ENCODE data around the gene KLHL14. TPM values are rescaled to one million over a fixed set of nuclear protein-coding genes. Genes with fewer than 3 reads are reported as not detected.

KLHL14 gene
- total RNA-seq, 1 experiment from 2014 or later = not detected

GRCh38 chr18:32775628-32776027, 2.8 kb upstream of the KLHL14 start:
- Histone ChIP-seq H3K36me3 (no peaks in the 10 kb centered on the region), H3K4me3 (no peak overlapping the region), H3K27me3 (peaks cover 15% of the 10 kb centered on the region), H3K9me3 (no peaks in the 10 kb centered on the region)
- DNase-seq = no peak

DNA sequence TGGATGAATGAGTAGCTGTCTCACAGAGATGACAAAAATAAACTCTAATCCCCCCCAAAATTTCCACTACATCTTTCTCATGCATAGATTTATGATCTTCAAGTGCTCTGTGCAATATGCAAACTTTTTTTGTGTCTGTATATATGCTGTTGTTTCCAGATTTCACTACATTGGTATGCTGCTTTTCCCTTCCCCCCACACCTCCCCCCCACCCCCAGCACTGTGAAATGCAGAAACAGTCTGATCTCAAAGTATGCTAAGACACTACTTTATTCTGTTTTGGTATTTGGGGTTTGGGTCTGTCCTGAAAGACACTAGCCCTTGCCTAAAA, 524 bp upstream of the KLHL14 start:
- no peak overlapping the region for H3K4me3 ChIP-seq
- H3K27me3 ChIP-seq = peaks cover 17% of the 10 kb centered on the region
- DNase-seq = no peak
- H3K36me3 ChIP-seq = no peaks in the 10 kb centered on the region
- H3K9me3 ChIP-seq = no peaks in the 10 kb centered on the region

GRCh38 chr18:32771871-32772580, 797 bp downstream of the KLHL14 start:
- H3K36me3 ChIP-seq = no peaks in the 10 kb centered on the region
- no peak for DNase-seq
- no peaks in the 10 kb centered on the region for H3K9me3 ChIP-seq
- no peak overlapping the region for H3K4me3 ChIP-seq
- peaks cover 20% of the 10 kb centered on the region for H3K27me3 ChIP-seq

DNA sequence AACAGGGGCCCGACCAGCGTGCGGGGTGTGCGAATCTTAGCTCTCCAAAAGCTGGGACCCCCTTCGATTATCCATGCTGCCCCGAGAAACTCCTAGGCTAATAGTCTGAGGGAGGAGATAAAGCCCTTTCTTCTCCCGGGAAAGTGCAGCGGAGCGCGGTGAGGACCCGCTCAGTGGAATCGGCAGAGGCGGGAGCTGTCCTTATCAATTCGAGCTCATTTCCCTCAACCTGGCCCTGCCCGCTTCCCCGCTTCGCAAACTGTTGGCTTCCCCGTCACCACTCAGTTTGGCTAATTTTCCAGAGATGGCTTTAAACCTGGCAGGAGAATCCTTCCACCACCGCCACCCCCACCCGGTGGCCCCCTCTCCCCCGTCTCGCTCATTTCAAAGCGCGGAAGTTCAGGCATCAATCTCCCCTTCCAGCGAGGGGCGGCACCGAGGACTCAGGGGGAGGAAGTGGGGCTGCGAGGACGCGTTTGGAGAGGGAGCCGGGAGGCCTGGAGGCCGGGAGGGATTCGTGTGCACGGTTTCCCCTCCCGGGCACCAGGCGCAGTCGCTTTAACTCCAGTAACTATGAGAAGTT, 1.6 kb downstream of the KLHL14 start:
- Histone ChIP-seq H3K27me3 (peaks cover 20% of the 10 kb centered on the region), H3K36me3 (no peaks in the 10 kb centered on the region), H3K4me3 (0 out of 2 replicates have a peak overlapping the region, but pooled peaks have one; percentile 4), H3K9me3 (no peaks in the 10 kb centered on the region)
- no peak for DNase-seq

DNA sequence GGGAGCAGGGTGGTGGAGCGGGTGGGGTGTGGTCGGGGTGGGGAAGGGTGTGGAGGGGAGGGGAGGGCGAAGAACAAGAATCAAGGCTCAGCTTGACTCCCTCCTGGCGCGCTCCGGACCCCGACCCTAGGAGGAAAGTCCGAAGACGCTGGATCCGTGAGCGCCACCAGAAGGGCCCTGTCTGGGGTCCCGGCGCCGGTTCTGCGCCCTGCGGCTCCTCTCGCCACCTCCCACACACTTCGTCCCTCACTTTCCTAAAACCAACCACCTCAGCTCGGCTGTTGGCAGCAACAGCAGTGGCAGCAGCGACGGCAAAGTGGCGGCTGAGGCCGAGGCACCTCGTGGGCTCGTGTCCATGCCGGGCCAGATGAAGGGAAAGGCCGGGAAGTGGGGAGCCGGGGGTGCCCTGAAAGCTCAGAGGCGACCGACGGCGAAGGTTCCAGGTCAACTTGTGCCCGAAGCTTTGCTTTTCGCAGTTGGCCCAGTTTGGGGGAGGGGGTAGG, 2.1 kb downstream of the KLHL14 start:
- no peaks in the 10 kb centered on the region for H3K9me3 ChIP-seq
- H3K36me3 ChIP-seq = no peaks in the 10 kb centered on the region
- no peak overlapping the region for H3K4me3 ChIP-seq
- peaks cover 20% of the 10 kb centered on the region for H3K27me3 ChIP-seq
- DNase-seq = no peak

DNA sequence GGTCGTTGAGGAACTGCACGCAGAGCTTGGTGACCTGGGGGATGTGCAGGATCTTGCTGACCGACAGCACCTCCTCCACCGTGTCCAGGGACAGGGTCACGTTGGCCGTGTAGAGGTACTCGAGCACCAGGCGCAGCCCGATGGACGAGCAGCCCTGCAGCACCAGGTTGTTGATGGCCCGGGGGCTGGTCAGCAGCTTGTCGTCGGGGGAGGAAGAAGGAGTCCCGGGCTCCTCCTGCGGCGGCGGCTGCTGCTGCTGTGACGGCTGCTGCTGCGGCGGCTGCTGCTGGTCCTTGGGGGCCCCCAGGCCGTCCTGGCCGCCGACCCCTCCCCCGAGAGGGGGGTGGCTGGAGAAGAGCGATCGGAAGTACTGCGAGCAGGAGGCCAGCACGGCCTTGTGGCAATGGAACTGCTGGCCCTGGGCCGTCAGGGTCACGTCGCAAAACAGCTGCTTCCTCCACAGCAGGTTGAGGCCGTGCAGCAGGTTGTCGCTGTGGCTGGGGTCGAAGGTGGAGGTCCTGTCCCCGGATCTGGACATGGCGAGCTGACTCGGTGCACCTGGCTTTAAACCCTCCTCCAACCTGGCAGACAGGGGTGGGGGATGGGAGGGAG, 2.7 kb downstream of the KLHL14 start:
- DNase-seq = no peak
- Histone ChIP-seq H3K36me3 (no peaks in the 10 kb centered on the region), H3K27me3 (peaks cover 22% of the 10 kb centered on the region), H3K4me3 (no peak overlapping the region), H3K9me3 (no peaks in the 10 kb centered on the region)

DNA sequence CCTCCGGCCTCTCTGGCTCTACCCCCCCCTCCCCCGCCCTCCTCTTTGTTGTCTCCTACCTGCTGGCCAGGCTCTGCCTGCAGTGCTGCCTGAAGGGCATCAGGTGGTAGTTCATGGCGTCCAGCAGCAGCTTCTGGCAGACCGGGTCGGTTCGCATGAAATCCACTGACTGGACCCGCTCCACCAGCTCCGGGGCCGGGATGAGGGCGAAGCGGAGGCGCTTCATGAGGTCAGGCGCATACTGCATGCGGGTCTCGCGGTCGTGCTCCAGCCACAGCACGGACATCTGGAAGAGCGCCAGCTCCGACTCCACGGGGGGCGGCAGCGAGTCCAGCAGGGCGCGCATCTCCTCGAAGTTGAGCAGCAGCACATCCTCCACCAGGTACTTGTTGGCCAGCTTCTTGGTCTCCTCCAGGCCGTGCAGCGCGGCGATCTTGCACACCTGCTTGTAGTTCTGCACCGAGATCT, 3.2 kb downstream of the KLHL14 start:
- no peaks in the 10 kb centered on the region for H3K36me3 ChIP-seq

DNA sequence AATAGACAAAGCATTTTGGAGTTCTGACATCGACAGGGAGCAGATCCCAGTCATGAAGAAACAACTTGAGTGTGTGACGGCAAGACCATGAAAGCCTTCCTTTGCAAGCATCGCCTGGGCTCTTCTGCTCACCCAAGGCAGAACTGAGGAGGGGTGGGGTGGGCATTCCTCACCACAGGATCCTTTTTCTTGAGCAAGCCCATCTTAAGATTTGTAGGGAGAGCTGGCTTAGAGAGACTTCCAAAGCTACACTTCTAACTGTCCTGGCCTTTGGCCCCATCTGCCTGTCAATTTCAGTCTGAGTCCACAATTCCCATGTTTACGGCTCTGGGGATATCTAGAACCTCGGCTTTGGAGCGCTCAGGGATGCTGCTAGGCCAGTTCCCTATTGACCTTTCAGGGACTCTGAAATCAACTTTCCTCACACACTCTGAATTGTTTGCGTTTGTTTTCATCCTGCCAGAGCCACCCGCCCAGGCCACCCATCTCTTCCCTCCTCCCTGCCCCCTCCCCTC, 3.7 kb downstream of the KLHL14 start:
- no peaks in the 10 kb centered on the region for H3K9me3 ChIP-seq
- no peaks in the 10 kb centered on the region for H3K36me3 ChIP-seq
- no peak overlapping the region for H3K4me3 ChIP-seq
- no peak for DNase-seq
- peaks cover 22% of the 10 kb centered on the region for H3K27me3 ChIP-seq

More for the DNA sequence above, 3.2 kb downstream of the KLHL14 start:
- no peak for DNase-seq
- Histone ChIP-seq H3K4me3 (no peak overlapping the region), H3K9me3 (no peaks in the 10 kb centered on the region), H3K27me3 (peaks cover 22% of the 10 kb centered on the region)

GRCh38 chr18:32767400-32767799, 5.4 kb downstream of the KLHL14 start:
- H3K4me3 ChIP-seq = no peak overlapping the region
- H3K27me3 ChIP-seq = peaks cover 18% of the 10 kb centered on the region
- DNase-seq = no peak

GRCh38 chr18:32764611-32765244, 8.1 kb downstream of the KLHL14 start:
- H3K4me3 ChIP-seq = no peak overlapping the region
- no peaks in the 10 kb centered on the region for H3K9me3 ChIP-seq
- peaks cover 4% of the 10 kb centered on the region; the same call in 1 of the 2 replicates for H3K27me3 ChIP-seq
- no peak for DNase-seq
- H3K36me3 ChIP-seq = no peaks in the 10 kb centered on the region

More at GRCh38 chr18:32767400-32767799, 5.4 kb downstream of the KLHL14 start:
- Histone ChIP-seq H3K9me3 (no peaks in the 10 kb centered on the region), H3K36me3 (no peaks in the 10 kb centered on the region)

DNA sequence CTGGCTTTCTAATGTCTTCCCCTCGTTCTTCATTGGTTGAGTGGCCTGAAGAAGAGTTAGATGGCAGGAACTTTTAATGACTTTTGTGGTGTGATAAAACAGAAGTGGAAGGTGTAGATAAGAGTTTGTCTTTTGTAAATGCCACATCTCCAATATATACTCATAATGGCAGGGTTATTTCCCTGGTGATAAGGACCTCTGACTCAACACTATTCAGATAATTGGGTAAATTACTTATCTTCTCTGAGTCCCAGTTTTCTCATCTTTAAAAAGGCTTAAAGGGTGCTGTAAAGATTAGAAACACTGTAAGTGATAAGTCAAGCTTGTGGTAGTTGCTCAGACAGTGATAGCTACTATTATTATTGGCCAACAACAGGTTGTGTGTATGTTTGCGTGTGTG, 9.5 kb downstream of the KLHL14 start:
- no peak for DNase-seq
- Histone ChIP-seq H3K27me3 (peaks cover 4% of the 10 kb centered on the region; the same call in 1 of the 2 replicates), H3K36me3 (no peaks in the 10 kb centered on the region)

DNA sequence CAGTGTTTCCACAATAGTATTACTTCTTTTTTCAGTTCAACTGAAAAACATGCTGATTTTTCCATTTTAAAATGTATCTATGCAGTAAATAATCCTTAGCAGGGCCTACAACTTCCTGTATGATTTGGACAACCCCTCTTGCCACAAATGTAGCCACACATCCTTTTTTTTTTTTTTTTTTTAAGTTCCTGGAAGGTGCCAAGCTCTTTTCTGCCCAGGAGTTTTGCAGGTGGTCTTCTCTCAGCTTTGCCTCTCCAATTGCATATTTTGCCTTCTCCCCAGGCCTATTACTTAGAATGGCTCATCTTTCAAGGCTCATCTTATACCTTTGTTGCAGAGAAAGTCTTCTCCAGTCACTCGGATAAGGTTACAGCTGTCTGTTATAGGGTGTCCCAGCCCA, 11.6 kb downstream of the KLHL14 start:
- Histone ChIP-seq H3K9me3 (no peaks in the 10 kb centered on the region), H3K27me3 (peaks cover 2% of the 10 kb centered on the region; the same call in 1 of the 2 replicates), H3K4me3 (no peak overlapping the region), H3K36me3 (no peaks in the 10 kb centered on the region)
- no peak for DNase-seq

More for the DNA sequence above, 9.5 kb downstream of the KLHL14 start:
- Histone ChIP-seq H3K9me3 (no peaks in the 10 kb centered on the region), H3K4me3 (no peak overlapping the region)

- Histone ChIP-seq H3K9me3 (no peaks in the 10 kb centered on the region), H3K27me3 (no peaks in the 10 kb centered on the region), H3K36me3 (no peaks in the 10 kb centered on the region), H3K4me3 (no peak overlapping the region)
- DNase-seq = no peak
Measured at GRCh38 chr18:32760391-32760790, 12.4 kb downstream of the KLHL14 start.

DNA sequence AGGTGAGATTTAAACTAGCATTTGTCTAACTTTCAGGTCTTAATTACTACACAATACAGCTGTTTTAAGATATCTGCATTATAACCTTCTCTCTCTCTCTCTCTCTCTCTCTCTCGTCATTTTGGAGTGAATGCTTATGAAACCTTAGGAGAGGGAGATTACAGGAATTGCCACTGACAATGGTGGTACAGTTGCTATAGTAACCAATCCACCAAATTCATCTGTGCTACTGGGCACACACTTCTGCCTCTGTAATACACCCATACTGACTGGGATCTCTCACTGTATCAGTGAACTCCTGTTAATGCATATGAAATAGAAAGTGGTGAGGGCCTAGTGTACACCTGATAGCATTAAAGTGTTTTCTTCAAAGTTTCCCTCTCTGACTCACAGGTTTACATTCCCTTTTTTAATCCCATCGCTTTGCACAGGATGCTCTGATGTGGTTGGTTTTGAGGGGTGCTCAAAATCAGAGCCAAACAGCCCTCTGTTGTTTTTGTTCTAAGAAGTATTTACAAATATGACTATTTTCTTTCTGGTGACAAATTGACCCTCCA, 13.1 kb downstream of the KLHL14 start:
- DNase-seq = no peak
- no peak overlapping the region for H3K4me3 ChIP-seq
- H3K9me3 ChIP-seq = no peaks in the 10 kb centered on the region
- no peaks in the 10 kb centered on the region for H3K36me3 ChIP-seq
- H3K27me3 ChIP-seq = no peaks in the 10 kb centered on the region

DNA sequence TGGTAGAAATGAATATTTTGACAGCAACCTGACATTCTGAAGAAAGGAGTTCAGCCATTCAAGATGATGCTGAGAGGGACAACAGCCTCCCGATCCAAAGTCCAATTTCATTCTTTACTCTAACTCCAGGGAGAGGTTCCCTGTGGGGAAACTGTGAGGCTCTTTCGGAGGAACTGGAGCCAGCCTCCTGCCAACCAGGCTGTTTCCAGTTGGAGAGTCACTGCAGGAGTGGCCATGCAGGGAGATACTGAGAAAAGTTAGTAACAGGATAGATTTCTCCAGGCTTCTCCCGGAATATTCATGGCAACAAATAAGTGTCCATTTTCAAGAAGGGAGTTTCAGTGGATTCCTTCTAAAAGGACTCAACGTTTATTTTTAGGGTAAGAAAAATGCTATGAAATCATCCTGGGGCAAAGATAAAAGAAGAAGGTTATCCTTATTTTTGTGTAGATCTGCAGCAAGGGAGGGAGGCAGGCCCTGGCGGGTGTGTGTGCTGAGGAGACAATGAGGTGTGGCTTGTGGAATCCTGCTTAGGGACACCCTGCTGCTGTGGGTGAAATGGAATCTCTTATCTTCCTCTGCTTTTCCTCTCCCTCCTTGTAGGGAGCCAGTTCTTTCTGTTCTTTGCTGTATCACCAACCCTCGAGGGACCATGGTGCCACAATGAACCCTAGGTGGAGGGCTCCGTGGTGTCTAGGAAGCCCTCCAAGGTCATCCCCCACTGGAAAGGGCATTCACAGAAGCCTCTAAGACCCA, 18.1 kb downstream of the KLHL14 start:
- no peaks in the 10 kb centered on the region for H3K9me3 ChIP-seq
- H3K27me3 ChIP-seq = no peaks in the 10 kb centered on the region
- no peaks in the 10 kb centered on the region for H3K36me3 ChIP-seq
- DNase-seq = no peak
- no peak overlapping the region for H3K4me3 ChIP-seq

GRCh38 chr18:32753656-32754260, 19.1 kb downstream of the KLHL14 start:
- Histone ChIP-seq H3K36me3 (no peaks in the 10 kb centered on the region), H3K4me3 (no peak overlapping the region), H3K27me3 (no peaks in the 10 kb centered on the region), H3K9me3 (no peaks in the 10 kb centered on the region)
- DNase-seq = no peak
